ENCODE results near the gene RAMACL. TPM values are rescaled to one million over a fixed set of nuclear protein-coding genes. Genes with fewer than 3 reads are reported as not detected.

The RAMACL gene
- total RNA-seq, 1 donor from 2014 or later = 1.7 TPM

DNA sequence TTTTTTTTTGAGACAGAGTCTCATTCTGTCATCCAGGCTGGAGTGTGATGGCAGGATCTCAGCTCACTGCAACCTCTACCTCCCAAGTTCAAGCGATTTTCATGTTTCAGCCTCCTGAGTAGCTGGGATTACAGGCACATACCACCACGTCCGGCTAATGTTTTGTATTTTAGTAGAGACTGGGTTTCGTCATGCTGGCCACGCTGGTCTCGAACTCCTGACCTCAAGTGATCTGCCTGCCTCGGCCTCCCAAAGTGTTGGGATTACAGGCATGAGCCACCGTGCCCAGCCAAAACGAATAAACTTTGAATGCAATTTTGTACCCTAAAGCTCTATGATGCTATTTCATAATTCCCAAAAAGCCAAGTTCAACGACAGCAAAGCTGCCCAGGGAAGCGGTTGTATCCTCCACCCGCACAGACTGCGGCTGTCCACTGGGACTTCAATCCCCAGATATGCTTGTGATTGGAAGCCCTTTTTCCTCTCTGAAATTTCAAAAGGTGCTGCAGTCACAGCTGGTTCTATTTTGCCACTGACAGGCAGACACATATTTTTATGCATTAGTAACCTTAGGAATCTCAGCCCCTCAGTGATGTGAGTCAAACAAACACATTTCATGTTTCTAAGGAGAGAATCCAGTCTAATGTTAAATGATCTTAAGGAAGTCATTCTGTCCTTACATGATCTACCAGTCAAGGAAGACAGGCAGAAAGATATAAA, 8.7 kb upstream of the RAMACL start:
- Mint-ChIP-seq H3K9me3 (ENCODE audit: low read depth) (no peaks in the 10 kb centered on the region), H3K4me1 (ENCODE audit: low read depth) (peaks cover 3% of the 10 kb centered on the region), H3K27me3 (no peaks in the 10 kb centered on the region), H3K36me3 (ENCODE audit: insufficient read depth) (peaks cover 6% of the 10 kb centered on the region), H3K27ac (no peak overlapping the region), H3K4me3 (ENCODE audit: low read depth) (no peak overlapping the region)
- no peak for DNase-seq (ENCODE audit: low spot score, unreplicated experiment)
- TF ChIP-seq, protein P1, sequence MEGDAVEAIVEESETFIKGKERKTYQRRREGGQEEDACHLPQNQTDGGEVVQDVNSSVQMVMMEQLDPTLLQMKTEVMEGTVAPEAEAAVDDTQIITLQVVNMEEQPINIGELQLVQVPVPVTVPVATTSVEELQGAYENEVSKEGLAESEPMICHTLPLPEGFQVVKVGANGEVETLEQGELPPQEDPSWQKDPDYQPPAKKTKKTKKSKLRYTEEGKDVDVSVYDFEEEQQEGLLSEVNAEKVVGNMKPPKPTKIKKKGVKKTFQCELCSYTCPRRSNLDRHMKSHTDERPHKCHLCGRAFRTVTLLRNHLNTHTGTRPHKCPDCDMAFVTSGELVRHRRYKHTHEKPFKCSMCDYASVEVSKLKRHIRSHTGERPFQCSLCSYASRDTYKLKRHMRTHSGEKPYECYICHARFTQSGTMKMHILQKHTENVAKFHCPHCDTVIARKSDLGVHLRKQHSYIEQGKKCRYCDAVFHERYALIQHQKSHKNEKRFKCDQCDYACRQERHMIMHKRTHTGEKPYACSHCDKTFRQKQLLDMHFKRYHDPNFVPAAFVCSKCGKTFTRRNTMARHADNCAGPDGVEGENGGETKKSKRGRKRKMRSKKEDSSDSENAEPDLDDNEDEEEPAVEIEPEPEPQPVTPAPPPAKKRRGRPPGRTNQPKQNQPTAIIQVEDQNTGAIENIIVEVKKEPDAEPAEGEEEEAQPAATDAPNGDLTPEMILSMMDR (IDR thresholded peaks at IDR 0.05; ENCODE audit: unreplicated experiment) = no peak

DNA sequence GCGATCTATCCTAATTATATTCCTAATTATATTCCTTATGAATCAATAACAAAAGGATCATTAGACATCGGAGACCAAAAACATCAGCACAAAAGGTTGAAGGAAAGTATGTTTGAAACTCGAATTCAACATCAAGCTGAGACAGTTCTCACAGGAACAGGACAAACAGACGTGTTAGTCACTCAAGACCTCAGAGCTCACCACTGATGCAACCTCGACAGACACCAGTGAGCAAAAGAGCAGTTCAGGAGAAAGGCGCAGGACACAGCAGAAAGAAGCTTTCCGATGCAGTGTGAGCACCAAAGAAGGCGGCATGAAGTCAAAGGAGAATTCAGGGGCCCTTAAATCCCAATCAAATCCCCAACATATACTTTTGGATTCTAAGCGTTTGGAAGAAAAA, 6.3 kb upstream of the RAMACL start:
- Mint-ChIP-seq H3K4me3 (ENCODE audit: low read depth) (no peak overlapping the region), H3K27ac (no peak overlapping the region), H3K27me3 (no peaks in the 10 kb centered on the region), H3K36me3 (ENCODE audit: insufficient read depth) (peaks cover 1% of the 10 kb centered on the region), H3K9me3 (ENCODE audit: low read depth) (no peaks in the 10 kb centered on the region), H3K4me1 (ENCODE audit: low read depth) (no peaks in the 10 kb centered on the region)
- TF ChIP-seq, protein P1 (IDR thresholded peaks at IDR 0.05; ENCODE audit: unreplicated experiment) = no peak
- no peak for DNase-seq (ENCODE audit: low spot score, unreplicated experiment)

DNA sequence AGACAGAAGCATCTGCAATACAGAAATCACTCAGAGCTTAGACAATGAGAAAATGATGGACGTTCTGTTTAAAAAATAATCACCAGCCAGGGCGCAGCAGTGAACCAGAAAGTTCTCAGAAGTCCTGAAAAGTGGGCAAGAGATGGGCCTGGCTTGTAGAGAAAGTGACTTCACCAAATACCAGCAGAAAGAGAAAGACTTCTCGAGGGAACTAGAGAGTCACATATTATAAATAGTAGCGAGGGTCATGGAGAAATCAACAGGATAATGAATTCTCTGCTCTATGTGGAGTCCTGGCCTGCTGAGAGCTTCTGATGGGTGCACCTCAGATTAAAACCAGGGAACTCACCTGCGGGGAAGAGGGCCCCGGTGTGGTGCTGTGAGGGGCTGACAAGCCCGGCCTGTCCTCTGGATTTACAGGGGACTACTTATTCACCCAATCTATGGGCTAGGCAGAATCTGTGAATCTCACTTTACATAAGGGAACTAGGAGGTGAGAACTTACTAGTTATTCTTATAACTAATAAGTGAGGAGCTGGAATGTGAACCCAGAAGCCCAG, 5.6 kb upstream of the RAMACL start:
- TF ChIP-seq, protein P1 (IDR thresholded peaks at IDR 0.05; ENCODE audit: unreplicated experiment) = no peak
- Mint-ChIP-seq H3K27ac (no peak overlapping the region), H3K27me3 (no peaks in the 10 kb centered on the region), H3K4me1 (ENCODE audit: low read depth) (no peaks in the 10 kb centered on the region), H3K4me3 (ENCODE audit: low read depth) (no peak overlapping the region), H3K36me3 (ENCODE audit: insufficient read depth) (peaks cover 1% of the 10 kb centered on the region), H3K9me3 (ENCODE audit: low read depth) (no peaks in the 10 kb centered on the region)
- DNase-seq (ENCODE audit: low spot score, unreplicated experiment) = no peak

DNA sequence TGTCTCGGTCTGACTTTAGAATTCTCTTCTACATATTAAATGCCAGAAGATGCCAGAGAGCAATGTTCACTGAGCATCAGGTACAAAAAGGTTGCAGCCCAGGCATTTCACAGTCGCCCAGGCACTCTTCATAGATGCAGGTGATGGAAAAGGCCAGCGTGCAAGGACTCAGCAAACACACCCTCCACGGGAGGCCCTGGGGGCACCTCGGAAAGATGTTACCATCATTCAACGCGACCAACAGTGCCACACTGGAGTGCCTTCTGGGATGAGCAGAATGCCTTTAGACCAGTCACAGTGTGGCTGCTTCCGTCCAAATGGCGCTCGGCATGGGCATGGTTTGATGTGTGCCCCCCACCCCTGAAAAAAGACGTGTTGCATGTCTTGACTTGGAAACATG, 4.5 kb upstream of the RAMACL start:
- TF ChIP-seq, protein P1 (IDR thresholded peaks at IDR 0.05; ENCODE audit: unreplicated experiment) = no peak
- DNase-seq (ENCODE audit: low spot score, unreplicated experiment) = no peak
- Mint-ChIP-seq H3K27ac (no peak overlapping the region), H3K27me3 (no peaks in the 10 kb centered on the region), H3K4me3 (ENCODE audit: low read depth) (no peak overlapping the region), H3K4me1 (ENCODE audit: low read depth) (no peaks in the 10 kb centered on the region), H3K36me3 (ENCODE audit: insufficient read depth) (peaks cover 1% of the 10 kb centered on the region), H3K9me3 (ENCODE audit: low read depth) (no peaks in the 10 kb centered on the region)

DNA sequence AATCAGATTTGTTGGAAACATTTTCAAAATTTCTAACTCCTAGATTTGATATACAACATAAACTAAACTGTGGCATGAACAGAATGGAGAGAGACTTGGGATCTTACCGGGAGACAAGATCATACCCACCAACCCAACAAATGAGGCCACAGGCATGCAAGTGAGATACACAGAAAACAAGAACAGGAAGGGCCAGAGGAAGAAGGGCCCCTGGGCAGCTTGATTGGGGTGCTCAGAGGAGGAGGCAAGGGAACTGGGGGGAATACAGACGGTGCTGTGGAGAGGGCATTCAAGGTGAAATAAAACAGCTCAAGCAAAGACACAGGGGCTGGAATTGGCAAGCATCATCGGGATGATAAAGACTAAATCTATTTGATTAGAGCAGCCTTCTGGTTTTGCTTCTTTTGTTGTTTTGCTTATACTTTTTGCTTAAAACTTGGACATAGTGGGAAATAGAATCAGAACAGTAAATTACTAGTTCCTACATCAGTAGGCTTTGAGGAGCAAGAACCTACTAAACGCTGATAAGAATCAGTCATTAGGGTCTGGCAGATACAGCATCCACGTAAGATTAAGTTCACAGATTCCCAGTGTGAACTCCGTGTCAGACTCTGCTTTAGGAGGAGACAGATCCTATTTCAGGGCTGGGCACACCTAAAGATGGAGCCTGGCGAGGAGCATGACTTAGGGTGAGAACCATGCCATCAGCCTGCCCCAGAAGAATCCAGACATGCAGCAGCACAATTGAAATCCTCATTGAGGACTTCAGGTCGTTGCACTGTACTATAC, 3.5 kb upstream of the RAMACL start:
- TF ChIP-seq, protein P1 (IDR thresholded peaks at IDR 0.05; ENCODE audit: unreplicated experiment) = no peak

More for the DNA sequence above, 3.5 kb upstream of the RAMACL start:
- Mint-ChIP-seq H3K36me3 (ENCODE audit: insufficient read depth) (peaks cover 1% of the 10 kb centered on the region), H3K27me3 (no peaks in the 10 kb centered on the region), H3K4me3 (ENCODE audit: low read depth) (no peak overlapping the region), H3K4me1 (ENCODE audit: low read depth) (no peaks in the 10 kb centered on the region), H3K27ac (no peak overlapping the region), H3K9me3 (ENCODE audit: low read depth) (no peaks in the 10 kb centered on the region)
- no peak for DNase-seq (ENCODE audit: low spot score, unreplicated experiment)

Measured in progenitor cell of endocrine pancreas (in vitro differentiated cells).